GM12878 (cell line): Measurements from ENCODE around the gene CHRNE. TPM values are rescaled to one million over a fixed set of nuclear protein-coding genes. Genes with fewer than 3 reads are reported as not detected.
"Not testable (repeated sequence)": the region's sequence is repeated elsewhere in the genome, so short reads cannot be mapped to it uniquely, and the experiment has no call there.

Experiments used
- ATAC-seq: fragments of 200-7000 bp; cut with Tn5 transposase; 3 replicates; pipeline ENCODE4 v1.9.1; 2020; ENCODE audit warnings: mild to moderate bottlenecking, moderate library complexity
- BruUV-seq: library from RNA; stranded (reverse); fragments of 400-500 nt; replicated peaks from 2 replicates; lab custom pipeline; 2021; lab: Mats Ljungman, UMichigan
- CTCF ChIA-PET: fragments of 300-600 bp; sonication (Branson Sonifier 250); formaldehyde crosslinking; extraction: SDS; loops from one replicate; lab custom pipeline; 2021; ENCODE audit warnings: inconsistent platforms; lab: Yijun Ruan, JAX
- POLR2A ChIA-PET: fragments of 350-600 bp; formaldehyde crosslinking; extraction: SDS; loops from one replicate; lab custom pipeline; 2021; ENCODE audit warnings: inconsistent platforms; lab: Charles Lee
- RAD21 ChIA-PET: fragments of 300-600 bp; sonication (Branson Sonifier 250); formaldehyde crosslinking; loops from one replicate; lab custom pipeline; 2023; ENCODE audit warnings: antibody characterized with exemption; ENCODE audit not compliant: unreplicated experiment; lab: Charles Lee
- SMC1A ChIA-PET: fragments of 300-600 bp; sonication (Branson Sonifier 250); formaldehyde crosslinking; loops from one replicate; lab custom pipeline; 2023; ENCODE audit not compliant: unreplicated experiment, uncharacterized antibody; lab: Charles Lee
- DNase-seq: peaks from one replicate; pipeline ENCODE4 v3.0.0-alpha.2; 2011; ENCODE audit warnings: low read depth, low spot score
- FAIRE-seq: peaks from 3 replicates; lab custom pipeline; 2011; peaks lifted over from hg19 to GRCh38; lab: Jason Lieb, UNC
- H2AFZ ChIP-seq: 2 replicates; pipeline ENCODE4 v1.6.0; 2011; ENCODE audit warnings: low read depth, low read length, control low read depth; ENCODE audit not compliant: control insufficient read depth
- H3K27ac ChIP-seq: 2 replicates; pipeline ENCODE4 v1.5.1; 2011; ENCODE audit warnings: control low read depth; ENCODE audit not compliant: control insufficient read depth, insufficient read depth
- H3K27me3 ChIP-seq, 2 experiments: replicated peaks in 1 of 2; 2 replicates each; pipeline versions ENCODE4 v1.6.0 to v1.6.1; 2011; ENCODE audit warnings: low read length in 1 of 2; ENCODE audit not compliant: control insufficient read depth in 2 of 2, insufficient read depth in 2 of 2
- H3K36me3 ChIP-seq, 2 experiments: 2 replicates each; pipeline ENCODE4 v1.5.1; 2011; ENCODE audit warnings: low read length in 1 of 2; ENCODE audit not compliant: control insufficient read depth in 2 of 2, insufficient read depth in 2 of 2
- H3K4me1 ChIP-seq: 2 replicates; pipeline ENCODE4 v1.6.1; 2011; ENCODE audit warnings: mild to moderate bottlenecking, low read length, moderate library complexity, mixed read lengths; ENCODE audit not compliant: control insufficient read depth, insufficient read depth
- H3K4me2 ChIP-seq: 2 replicates; pipeline ENCODE4 v1.6.0; 2011; ENCODE audit warnings: control low read depth; ENCODE audit not compliant: control insufficient read depth, insufficient read depth
- H3K4me3 ChIP-seq: fragments of 200-600 bp; sonication (generic); 2 replicates; pipeline ENCODE4 v1.5.1; 2016
- H3K79me2 ChIP-seq: 2 replicates; pipeline ENCODE4 v1.6.0; 2011; ENCODE audit warnings: low read length; ENCODE audit not compliant: control insufficient read depth, insufficient read depth
- H3K9ac ChIP-seq: 2 replicates; pipeline ENCODE4 v1.8.0; 2011; ENCODE audit warnings: low read length, control low read depth, mixed read lengths; ENCODE audit not compliant: control insufficient read depth, insufficient read depth
- H3K9me3 ChIP-seq: replicated peaks from 3 replicates; pipeline ENCODE4 v1.5.1; 2011; ENCODE audit warnings: mild to moderate bottlenecking, low read length; ENCODE audit not compliant: control insufficient read depth, insufficient read depth
- H4K20me1 ChIP-seq: 2 replicates; pipeline ENCODE4 v1.6.0; 2011; ENCODE audit not compliant: control insufficient read depth, insufficient read depth
- CHD4 ChIP-seq: fragments of 200-600 bp; sonication (generic); IDR thresholded peaks from 2 replicates; pipeline ENCODE4 v1.6.1; 2016; ENCODE audit warnings: mild to moderate bottlenecking
- CREB1 ChIP-seq: IDR thresholded peaks from 2 replicates; pipeline ENCODE4 v1.6.1; 2012; ENCODE audit warnings: low read depth, mild to moderate bottlenecking, inconsistent platforms
- EGR1 ChIP-seq, 2 experiments: IDR thresholded peaks; 1 replicate in 1 of 2; 2 replicates in 1 of 2; pipeline ENCODE4 v1.6.1; 2011 to 2012; ENCODE audit warnings: low read depth in 2 of 2, low read length in 2 of 2, borderline replicate concordance in 1 of 2, mild to moderate bottlenecking in 1 of 2, moderate library complexity in 1 of 2
- HDGF ChIP-seq: fragments of 450-650 bp; IDR thresholded peaks from 2 replicates; pipeline ENCODE4 v1.6.1; 2016; ENCODE audit warnings: antibody characterized with exemption
- KLF5 ChIP-seq: fragments of 450-650 bp; IDR thresholded peaks from 2 replicates; pipeline ENCODE4 v1.6.1; 2014; ENCODE audit warnings: mild to moderate bottlenecking; ENCODE audit not compliant: partially characterized antibody
- NR2C2 ChIP-seq: IDR thresholded peaks from 2 replicates; pipeline ENCODE4 v1.6.1; 2011; ENCODE audit warnings: borderline replicate concordance, low read depth; ENCODE audit not compliant: control insufficient read depth, insufficient read length
- NRF1 ChIP-seq: conservative IDR thresholded peaks from 2 replicates; pipeline ENCODE4 v1.6.1; 2011; ENCODE audit warnings: mild to moderate bottlenecking, low read depth, low read length, improper control_type of control experiment
- RB1 ChIP-seq: fragments of 450-650 bp; formaldehyde crosslinking; IDR thresholded peaks from 2 replicates; pipeline ENCODE4 v1.6.1; 2017; ENCODE audit warnings: mild to moderate bottlenecking, borderline replicate concordance
- SP1 ChIP-seq: IDR thresholded peaks from one replicate; pipeline ENCODE4 v1.6.1; 2011; ENCODE audit warnings: low read depth, low read length
- ZBED1 ChIP-seq: IDR thresholded peaks from 2 replicates; pipeline ENCODE4 v1.6.1; 2016; ENCODE audit warnings: borderline replicate concordance
- ZZZ3 ChIP-seq: IDR thresholded peaks from 2 replicates; pipeline ENCODE4 v1.6.1; 2011; ENCODE audit warnings: low read depth; ENCODE audit not compliant: control insufficient read depth, insufficient read length
- WGBS: methylation state at CpG from one replicate; pipeline ENCODE4 v1.1.6; 2016; ENCODE audit warnings: low lambda C conversion rate; ENCODE audit not compliant: insufficient replicate concordance, insufficient coverage; ENCODE audit errors: missing lambda C conversion rate; 5-methylcytosine and 5-hydroxymethylcytosine counted together
- in situ Hi-C: fragments of 300-500 bp; cut with MboI; formaldehyde crosslinking; loops from 9 replicates; pipeline ENCODE4 v1.14.3; 2018; ENCODE audit warnings: mixed read lengths
- intact Hi-C: fragments of 100-400 bp; cut with micrococcal nuclease; formaldehyde crosslinking; loops from one replicate; pipeline ENCODE4 v1.14.2; 2022; ENCODE audit not compliant: unreplicated experiment
- polyA plus RNA-seq, 11 experiments: library from polyadenylated mRNA; depleted of rRNA in 4 of 11; unstranded in 6 of 11; stranded (reverse) in 5 of 11; fragments of >200 nt; fragmentation: Nextera tagmentation in 4 of 11; fragmentation: Illumina TruSeq in 1 of 11; extraction: Ambion mirVana in 4 of 11; extraction: Trizol in 1 of 11; gene quantifications; 1 replicate in 1 of 11; 2 replicates in 10 of 11; pipeline versions ENCODE4 v1.2.1 to v1.2.3, GENCODE V29; 2011 to 2016; ENCODE audit warnings: inconsistent platforms in 2 of 11, missing spikeins in 2 of 11, low read depth in 1 of 11
- total RNA-seq, 4 experiments: library from RNA; depleted of rRNA in 3 of 4; stranded (reverse); fragments of >200 nt in 3 of 4; fragmentation: Illumina TruSeq in 1 of 4; extraction: Trizol in 1 of 4; gene quantifications; 2 replicates each; pipeline versions ENCODE4 v1.2.1 to v1.2.3, GENCODE V29; 2013 to 2021
- TF ChIP-seq, protein P1 (sequence below): IDR thresholded peaks from 2 replicates; pipeline ENCODE4 v1.6.1; 2012; ENCODE audit warnings: low read depth, low read length, improper control_type of control experiment
- TF ChIP-seq, protein P2 (sequence below): fragments of 450-650 bp; IDR thresholded peaks from 2 replicates; pipeline ENCODE4 v1.6.1; 2017; ENCODE audit warnings: mild to moderate bottlenecking

CHRNE gene
- total and polyA plus RNA-seq, 10 of the 15 experiments (the other 5 are each of a cell fraction or from before 2014, with no cell fraction given) = 0.05 to 0.11 (median 0.08) TPM; not detected in 6

DNA sequence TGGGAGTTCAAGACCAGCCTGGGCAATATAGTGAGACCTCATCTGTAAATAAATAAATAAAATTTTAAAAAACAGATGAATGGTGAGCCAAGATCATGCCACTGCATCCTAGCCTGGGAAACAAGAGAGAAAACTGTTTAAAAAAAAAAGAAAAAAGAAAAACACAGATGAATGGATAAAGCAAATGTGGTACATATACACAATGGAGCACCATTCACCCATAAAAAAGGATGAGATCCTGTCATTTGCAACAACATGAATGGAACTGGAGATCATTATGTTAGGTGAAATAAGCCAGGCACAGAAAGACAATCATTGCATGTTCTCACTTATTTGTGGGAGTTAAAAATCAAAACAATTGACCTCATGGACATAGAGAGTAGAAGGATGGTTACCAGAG is 3.7 kb upstream of the CHRNE start:
- BruUV-seq, H3K79me2 ChIP-seq, H3K9me3 ChIP-seq, FAIRE-seq, H3K4me2 ChIP-seq, in situ Hi-C loops, H3K9ac ChIP-seq, POLR2A ChIA-PET, DNase-seq, H3K27me3 ChIP-seq, H3K4me3 ChIP-seq, H3K27ac ChIP-seq, H2AFZ ChIP-seq, ATAC-seq, H3K36me3 ChIP-seq, CTCF ChIA-PET, SMC1A ChIA-PET, H4K20me1 ChIP-seq, RAD21 ChIA-PET, intact Hi-C loops: not testable (repeated sequence)
- H3K4me1 ChIP-seq = peaks cover 14% of the 10 kb centered on the region

DNA sequence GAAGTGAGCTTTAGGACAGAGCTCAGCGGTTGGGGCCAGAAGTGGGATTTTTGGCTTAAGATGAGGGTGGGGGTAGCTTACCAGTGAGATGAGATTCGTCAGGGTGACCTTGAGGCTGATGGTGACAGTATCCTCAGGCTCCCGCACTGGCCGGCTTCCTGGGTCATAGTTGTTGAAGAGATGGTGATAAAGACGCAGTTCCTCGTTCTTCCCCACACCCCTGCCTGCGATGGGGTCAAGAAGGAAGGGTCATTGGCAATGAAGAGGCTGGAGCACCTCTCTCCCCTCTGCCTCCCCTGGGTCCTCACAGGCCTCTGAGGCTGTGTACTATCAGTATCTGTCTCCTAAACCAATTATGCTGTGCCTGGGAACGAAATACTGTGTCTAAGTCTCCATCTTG is 358 bp downstream of the CHRNE start:
- no peak for ATAC-seq
- ChIA-PET SMC1A (interaction anchor here (0.6 to 1.6 kb wide), 7 partner anchors 12 to 335 kb away, joined by 3 to 4 read pairs (median 3); partner anchors contain the start of genes RNF167 and SLC25A11), RAD21 (interaction anchor here (0.9 to 1.3 kb wide), 3 partner anchors 37 to 193 kb away, joined by 3 to 4 read pairs (median 3); partner anchors contain the start of genes PFN1, RNF167 and SLC25A11), POLR2A (interaction anchor here (1.4 kb wide), 1 partner anchor 36 kb away, joined by 3 read pairs; no protein-coding TSS in a partner anchor), CTCF (interaction anchor here (0.9 to 3.0 kb wide), 14 partner anchors 10 to 466 kb away, joined by 3 to 11 read pairs (median 4); partner anchors contain the start of genes ARRB2 and SPAG7)
- H3K9me3 ChIP-seq = no peaks in the 10 kb centered on the region; the same call in 2 of the 3 replicates
- H3K9ac ChIP-seq = no peak overlapping the region
- WGBS = 68% methylated on average over 8 of the region's 8 CpGs
- in situ Hi-C loops (no loop called here), intact Hi-C loops (loop anchor here (5.0 kb wide), 1 partner anchor 170 kb away; the partner anchor contains the start of gene MED11)
- no peak overlapping the region for H2AFZ ChIP-seq
- H3K4me2 ChIP-seq = no peak overlapping the region
- no peaks in the 10 kb centered on the region for H3K36me3 ChIP-seq
- no peaks in the 10 kb centered on the region; a peak in 2 of 4 replicates for H3K27me3 ChIP-seq
- H3K79me2 ChIP-seq = no peaks in the 10 kb centered on the region
- no peak for DNase-seq
- no peak overlapping the region for H3K27ac ChIP-seq
- FAIRE-seq = peak; percentile 35
- H3K4me1 ChIP-seq = peaks cover 20% of the 10 kb centered on the region
- no peaks in the 10 kb centered on the region for H4K20me1 ChIP-seq
- no TSS peak for BruUV-seq
- no peak overlapping the region for H3K4me3 ChIP-seq
- TF ChIP-seq SP1 (no peak), RB1 (no peak), CREB1 (no peak), HDGF (no peak), CHD4 (no peak), KLF5 (no peak), NRF1 (no peak), ZZZ3 (no peak), NR2C2 (no peak), ZBED1 (no peak), EGR1 (IDR thresholded peaks at IDR 0.05; ENCODE audit: borderline replicate concordance in 1 of 2, low read depth in 2 of 2, low read length in 2 of 2) (no peak)
- TF ChIP-seq, protein P1, sequence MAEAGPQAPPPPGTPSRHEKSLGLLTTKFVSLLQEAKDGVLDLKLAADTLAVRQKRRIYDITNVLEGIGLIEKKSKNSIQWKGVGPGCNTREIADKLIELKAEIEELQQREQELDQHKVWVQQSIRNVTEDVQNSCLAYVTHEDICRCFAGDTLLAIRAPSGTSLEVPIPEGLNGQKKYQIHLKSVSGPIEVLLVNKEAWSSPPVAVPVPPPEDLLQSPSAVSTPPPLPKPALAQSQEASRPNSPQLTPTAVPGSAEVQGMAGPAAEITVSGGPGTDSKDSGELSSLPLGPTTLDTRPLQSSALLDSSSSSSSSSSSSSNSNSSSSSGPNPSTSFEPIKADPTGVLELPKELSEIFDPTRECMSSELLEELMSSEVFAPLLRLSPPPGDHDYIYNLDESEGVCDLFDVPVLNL = no peak
- TF ChIP-seq, protein P2, sequence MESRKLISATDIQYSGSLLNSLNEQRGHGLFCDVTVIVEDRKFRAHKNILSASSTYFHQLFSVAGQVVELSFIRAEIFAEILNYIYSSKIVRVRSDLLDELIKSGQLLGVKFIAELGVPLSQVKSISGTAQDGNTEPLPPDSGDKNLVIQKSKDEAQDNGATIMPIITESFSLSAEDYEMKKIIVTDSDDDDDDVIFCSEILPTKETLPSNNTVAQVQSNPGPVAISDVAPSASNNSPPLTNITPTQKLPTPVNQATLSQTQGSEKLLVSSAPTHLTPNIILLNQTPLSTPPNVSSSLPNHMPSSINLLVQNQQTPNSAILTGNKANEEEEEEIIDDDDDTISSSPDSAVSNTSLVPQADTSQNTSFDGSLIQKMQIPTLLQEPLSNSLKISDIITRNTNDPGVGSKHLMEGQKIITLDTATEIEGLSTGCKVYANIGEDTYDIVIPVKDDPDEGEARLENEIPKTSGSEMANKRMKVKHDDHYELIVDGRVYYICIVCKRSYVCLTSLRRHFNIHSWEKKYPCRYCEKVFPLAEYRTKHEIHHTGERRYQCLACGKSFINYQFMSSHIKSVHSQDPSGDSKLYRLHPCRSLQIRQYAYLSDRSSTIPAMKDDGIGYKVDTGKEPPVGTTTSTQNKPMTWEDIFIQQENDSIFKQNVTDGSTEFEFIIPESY = no peak
